ENCODE measurements around the gene MFNG. TPM values are rescaled to one million over a fixed set of nuclear protein-coding genes. Genes with fewer than 3 reads are reported as not detected.

The MFNG gene
- total RNA-seq, 2 experiments from 2014 or later, result 218 to 219 TPM

- H3K27me3 Mint-ChIP-seq, result no peaks in the 10 kb centered on the region
- CTCF ChIA-PET, result interaction anchor here (0.6 to 2.2 kb wide), 3 partner anchors 9 to 193 kb away, joined by 3 to 9 read pairs (median 3); no protein-coding TSS in a partner anchor
- H3K4me1 Mint-ChIP-seq, result peaks cover 4% of the 10 kb centered on the region
- H3K36me3 Mint-ChIP-seq (ENCODE audit: low read depth), result peaks cover 2% of the 10 kb centered on the region
- POLR2A ChIA-PET, result no interaction called here
- H3K4me3 Mint-ChIP-seq, result no peak overlapping the region
- no peak for DNase-seq
- H3K9me3 Mint-ChIP-seq, result no peaks in the 10 kb centered on the region
- no peak overlapping the region for H3K27ac Mint-ChIP-seq
Observed at GRCh38 chr22:37459206-37459605, 27.0 kb downstream of the MFNG start.

DNA sequence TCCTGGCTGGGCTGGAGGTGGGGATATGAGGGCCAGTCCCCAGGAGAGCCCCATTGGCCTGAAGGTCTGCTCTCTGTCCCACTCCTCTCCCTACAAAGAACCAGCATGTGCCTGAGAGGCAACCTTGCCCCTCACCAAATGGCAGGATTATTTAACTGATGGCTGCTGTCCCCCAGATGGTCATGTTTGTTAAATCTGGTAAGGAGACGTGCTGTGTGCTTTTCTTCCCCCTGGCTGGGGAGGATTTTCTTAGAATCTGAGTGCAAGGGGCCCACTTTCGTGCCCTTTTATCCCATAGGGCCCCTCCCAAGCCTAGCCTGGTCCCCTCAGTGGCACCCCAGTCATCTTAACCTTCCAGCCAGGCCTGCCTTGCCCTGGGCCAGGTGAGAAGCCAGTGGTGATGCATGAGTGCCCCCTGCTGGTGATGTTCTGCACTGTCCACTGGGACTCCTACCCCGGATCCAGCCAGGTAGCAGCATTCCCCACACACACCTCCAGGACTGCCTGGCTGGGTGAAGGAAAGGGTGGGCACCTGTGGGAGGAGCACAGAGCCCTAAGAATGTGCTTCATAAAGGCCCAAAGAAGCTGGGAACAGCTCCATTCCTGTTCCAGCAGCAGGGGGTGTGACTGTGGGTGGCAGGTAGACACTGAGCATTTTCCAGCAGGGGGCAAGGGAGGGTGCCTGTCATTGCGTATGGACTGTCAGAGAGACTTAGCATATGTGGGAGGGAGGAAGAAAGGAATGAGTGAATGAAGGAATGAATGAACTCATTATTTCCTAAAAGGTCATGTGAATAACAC, 28.9 kb downstream of the MFNG start:
- Mint-ChIP-seq H3K36me3 (ENCODE audit: low read depth) (peaks cover 2% of the 10 kb centered on the region), H3K9me3 (no peaks in the 10 kb centered on the region), H3K27me3 (no peaks in the 10 kb centered on the region), H3K27ac (no peak overlapping the region), H3K4me1 (peaks cover 3% of the 10 kb centered on the region), H3K4me3 (no peak overlapping the region)
- DNase-seq, result peak; percentile 89
- CTCF ChIA-PET, result interaction anchor here (0.9 to 2.2 kb wide), 5 partner anchors 15 to 191 kb away, joined by 3 to 9 read pairs (median 4); no protein-coding TSS in a partner anchor
- POLR2A ChIA-PET, result no interaction called here

- Mint-ChIP-seq H3K4me3 (no peak overlapping the region), H3K9me3 (no peaks in the 10 kb centered on the region), H3K4me1 (peaks cover 3% of the 10 kb centered on the region), H3K27ac (no peak overlapping the region), H3K36me3 (ENCODE audit: low read depth) (peaks cover 2% of the 10 kb centered on the region), H3K27me3 (no peaks in the 10 kb centered on the region)
- no peak for DNase-seq
- CTCF ChIA-PET, result interaction anchor here (0.6 to 1.0 kb wide), 4 partner anchors 16 to 190 kb away, joined by 3 to 5 read pairs (median 4); no protein-coding TSS in a partner anchor
- POLR2A ChIA-PET, result no interaction called here
Observed at GRCh38 chr22:37456346-37456745, 29.8 kb downstream of the MFNG start.

- Mint-ChIP-seq H3K9me3 (no peaks in the 10 kb centered on the region), H3K4me1 (peaks cover 3% of the 10 kb centered on the region), H3K27me3 (no peaks in the 10 kb centered on the region), H3K27ac (no peak overlapping the region), H3K4me3 (no peak overlapping the region), H3K36me3 (ENCODE audit: low read depth) (peaks cover 2% of the 10 kb centered on the region)
- DNase-seq, result no peak
- ChIA-PET POLR2A (no interaction called here), CTCF (interaction anchor here (0.7 to 1.2 kb wide), 3 partner anchors 190 to 486 kb away, joined by 3 to 5 read pairs (median 3); no protein-coding TSS in a partner anchor)
Observed at GRCh38 chr22:37455896-37456295, 30.3 kb downstream of the MFNG start.

GRCh38 chr22:37454857-37455686, 31.1 kb downstream of the MFNG start:
- Mint-ChIP-seq H3K4me3 (no peak overlapping the region), H3K36me3 (ENCODE audit: low read depth) (peaks cover 2% of the 10 kb centered on the region), H3K27me3 (no peaks in the 10 kb centered on the region), H3K9me3 (no peaks in the 10 kb centered on the region), H3K4me1 (peaks cover 10% of the 10 kb centered on the region), H3K27ac (no peak overlapping the region)
- ChIA-PET CTCF (interaction anchor here (0.7 to 1.2 kb wide), 2 partner anchors 195 to 487 kb away, joined by 3 read pairs; no protein-coding TSS in a partner anchor), POLR2A (no interaction called here)
- no peak for DNase-seq

DNA sequence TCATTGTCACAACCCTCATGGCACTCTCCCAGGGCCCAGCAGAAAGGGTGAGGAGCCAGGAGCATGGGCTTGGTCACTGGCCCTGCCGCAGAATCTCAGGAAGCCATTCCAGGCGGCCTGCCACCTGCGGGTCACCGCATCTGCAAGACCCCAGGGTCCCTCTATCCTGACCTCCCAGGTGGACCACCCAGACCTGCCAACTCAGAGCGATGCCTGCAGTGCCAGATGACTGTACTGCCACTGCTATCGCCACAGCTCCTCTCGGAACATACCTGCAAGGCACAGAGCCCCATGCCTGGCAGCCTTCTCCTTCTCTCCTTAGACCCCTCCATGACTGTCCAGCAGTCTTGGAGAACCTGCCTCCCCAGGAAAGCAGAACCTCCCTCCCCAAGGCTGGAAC, 32.5 kb downstream of the MFNG start:
- Mint-ChIP-seq H3K27me3 (no peaks in the 10 kb centered on the region), H3K27ac (no peak overlapping the region), H3K4me1 (peaks cover 10% of the 10 kb centered on the region), H3K4me3 (no peak overlapping the region), H3K9me3 (no peaks in the 10 kb centered on the region), H3K36me3 (ENCODE audit: low read depth) (peaks cover under 1% of the 10 kb centered on the region)
- POLR2A ChIA-PET, result no interaction called here
- DNase-seq, result no peak
- CTCF ChIA-PET, result interaction anchor here (1.3 kb wide), 1 partner anchor 18 kb away, joined by 3 read pairs; no protein-coding TSS in a partner anchor

- peaks cover 7% of the 10 kb centered on the region for H3K4me1 Mint-ChIP-seq
- H3K4me3 Mint-ChIP-seq, result no peak overlapping the region
- CTCF ChIA-PET, result no interaction called here
- no peak overlapping the region for H3K27ac Mint-ChIP-seq
- H3K9me3 Mint-ChIP-seq, result no peaks in the 10 kb centered on the region
- POLR2A ChIA-PET, result no interaction called here
- no peaks in the 10 kb centered on the region for H3K27me3 Mint-ChIP-seq
- no peak for DNase-seq
- no peaks in the 10 kb centered on the region for H3K36me3 Mint-ChIP-seq (ENCODE audit: low read depth)
Observed at GRCh38 chr22:37451218-37451617, 35.0 kb downstream of the MFNG start.

- Mint-ChIP-seq H3K27ac (no peak overlapping the region), H3K36me3 (ENCODE audit: low read depth) (no peaks in the 10 kb centered on the region), H3K4me1 (peaks cover 7% of the 10 kb centered on the region), H3K9me3 (no peaks in the 10 kb centered on the region), H3K27me3 (no peaks in the 10 kb centered on the region), H3K4me3 (no peak overlapping the region)
- ChIA-PET POLR2A (no interaction called here), CTCF (interaction anchor here (1.3 to 1.5 kb wide), 2 partner anchors 20 to 23 kb away, joined by 5 read pairs; no protein-coding TSS in a partner anchor)
- DNase-seq, result no peak
Observed at GRCh38 chr22:37449331-37450001, 36.7 kb downstream of the MFNG start.

GRCh38 chr22:37448516-37449127, 37.6 kb downstream of the MFNG start:
- Mint-ChIP-seq H3K4me3 (no peak overlapping the region), H3K36me3 (ENCODE audit: low read depth) (no peaks in the 10 kb centered on the region), H3K27me3 (no peaks in the 10 kb centered on the region), H3K9me3 (no peaks in the 10 kb centered on the region), H3K27ac (no peak overlapping the region), H3K4me1 (peaks cover 7% of the 10 kb centered on the region)
- POLR2A ChIA-PET, result no interaction called here
- CTCF ChIA-PET, result interaction anchor here (1.3 to 1.5 kb wide), 2 partner anchors 19 to 24 kb away, joined by 5 read pairs; no protein-coding TSS in a partner anchor
- no peak for DNase-seq

- POLR2A ChIA-PET, result no interaction called here
- no peak for DNase-seq
- Mint-ChIP-seq H3K4me1 (peaks cover 11% of the 10 kb centered on the region), H3K4me3 (no peak overlapping the region), H3K27ac (no peak overlapping the region), H3K36me3 (ENCODE audit: low read depth) (no peaks in the 10 kb centered on the region), H3K27me3 (peaks cover 9% of the 10 kb centered on the region), H3K9me3 (peaks cover 3% of the 10 kb centered on the region)
- CTCF ChIA-PET, result interaction anchor here (0.7 kb wide), 2 partner anchors 122 to 204 kb away, joined by 5 read pairs; no protein-coding TSS in a partner anchor
Observed at GRCh38 chr22:37445501-37445900, 40.7 kb downstream of the MFNG start.

- DNase-seq, result no peak
- no peaks in the 10 kb centered on the region for H3K36me3 Mint-ChIP-seq (ENCODE audit: low read depth)
- H3K4me1 Mint-ChIP-seq, result peaks cover 6% of the 10 kb centered on the region
- H3K9me3 Mint-ChIP-seq, result peaks cover 3% of the 10 kb centered on the region
- ChIA-PET POLR2A (no interaction called here), CTCF (interaction anchor here (1.6 kb wide), 1 partner anchor 205 kb away, joined by 3 read pairs; no protein-coding TSS in a partner anchor)
- no peak overlapping the region for H3K4me3 Mint-ChIP-seq
- H3K27me3 Mint-ChIP-seq, result peaks cover 11% of the 10 kb centered on the region
- no peak overlapping the region for H3K27ac Mint-ChIP-seq
Observed at GRCh38 chr22:37443977-37444376, 42.2 kb downstream of the MFNG start.

DNA sequence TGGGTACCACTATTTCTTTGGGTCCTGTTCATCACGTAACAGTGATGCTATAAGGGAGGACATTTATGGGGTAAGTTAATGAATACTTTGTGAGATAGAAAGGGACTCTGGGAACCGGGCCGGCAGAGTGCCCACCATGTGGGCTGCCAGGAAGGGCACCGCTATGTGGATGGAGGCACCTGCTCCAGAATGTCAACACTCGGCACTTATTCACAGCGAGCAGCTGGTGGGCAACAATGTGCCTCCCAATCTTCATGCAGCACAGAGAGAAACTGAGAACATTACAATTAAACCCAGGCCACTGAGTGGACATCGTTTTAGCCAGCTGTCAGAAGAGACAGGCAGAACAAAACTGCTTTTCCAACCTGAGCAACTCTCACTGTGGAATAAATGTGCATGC, 43.1 kb downstream of the MFNG start:
- CTCF ChIA-PET, result interaction anchor here (1.3 kb wide), 1 partner anchor 107 kb away, joined by 3 read pairs; no protein-coding TSS in a partner anchor

More for the DNA sequence above, 43.1 kb downstream of the MFNG start:
- Mint-ChIP-seq H3K36me3 (ENCODE audit: low read depth) (no peaks in the 10 kb centered on the region), H3K9me3 (peaks cover 3% of the 10 kb centered on the region), H3K4me1 (peaks cover 6% of the 10 kb centered on the region), H3K27ac (no peak overlapping the region), H3K27me3 (peaks cover 11% of the 10 kb centered on the region), H3K4me3 (no peak overlapping the region)
- POLR2A ChIA-PET, result no interaction called here
- DNase-seq, result no peak

All from activated CD4-positive, alpha-beta T cell treated with anti-CD3 and anti-CD28 coated beads, Interleukin-2, amount 10 ng/mL, durations not matched to agents 7 days and 5 days (primary cell).